Measurements from ENCODE around the gene ANKRD29. TPM values are rescaled to one million over a fixed set of nuclear protein-coding genes. Genes with fewer than 3 reads are reported as not detected.

ANKRD29 gene
- total RNA-seq, 1 donor from 2014 or later, result 72.0 TPM

GRCh38 chr18:23593720-23594119 lies 69.0 kb downstream of the ANKRD29 start:
- Histone ChIP-seq H3K4me1 (no peaks in the 10 kb centered on the region), H3K36me3 (no peaks in the 10 kb centered on the region), H3K27ac (no peak overlapping the region), H3K4me3 (no peak overlapping the region), H3K9me3 (no peaks in the 10 kb centered on the region), H3K27me3 (no peaks in the 10 kb centered on the region)
- DNase-seq, result no peak
- intact Hi-C loops (cut with DNase I), result no loop called here
- peak; percentile 66 for ATAC-seq
- TF ChIP-seq CTCF (IDR thresholded peaks at IDR 0.05), result no peak

- Histone ChIP-seq H3K36me3 (no peaks in the 10 kb centered on the region), H3K4me1 (no peaks in the 10 kb centered on the region), H3K27me3 (no peaks in the 10 kb centered on the region), H3K9me3 (no peaks in the 10 kb centered on the region), H3K4me3 (no peak overlapping the region), H3K27ac (no peak overlapping the region)
- ATAC-seq (no peak), DNase-seq (no peak)
- intact Hi-C loops (cut with DNase I), result no loop called here
- no peak for TF ChIP-seq CTCF (IDR thresholded peaks at IDR 0.05)
Observed at GRCh38 chr18:23592911-23593310, 69.8 kb downstream of the ANKRD29 start.

- Histone ChIP-seq H3K4me1 (peaks cover 5% of the 10 kb centered on the region), H3K36me3 (no peaks in the 10 kb centered on the region), H3K9me3 (no peaks in the 10 kb centered on the region), H3K4me3 (no peak overlapping the region), H3K27me3 (no peaks in the 10 kb centered on the region), H3K27ac (no peak overlapping the region)
- intact Hi-C loops (cut with DNase I), result no loop called here
- TF ChIP-seq CTCF (IDR thresholded peaks at IDR 0.05), result no peak
- DNase-seq (no peak), ATAC-seq (no peak)
Observed at GRCh38 chr18:23591011-23591410, 71.7 kb downstream of the ANKRD29 start.

- DNase-seq (no peak), ATAC-seq (no peak)
- Histone ChIP-seq H3K4me1 (peaks cover 20% of the 10 kb centered on the region), H3K4me3 (no peak overlapping the region), H3K9me3 (no peaks in the 10 kb centered on the region), H3K36me3 (no peaks in the 10 kb centered on the region), H3K27me3 (no peaks in the 10 kb centered on the region), H3K27ac (no peak overlapping the region)
- no peak for TF ChIP-seq CTCF (IDR thresholded peaks at IDR 0.05)
- intact Hi-C loops (cut with DNase I), result no loop called here
Observed at GRCh38 chr18:23588836-23589560, 73.7 kb downstream of the ANKRD29 start.

- Histone ChIP-seq H3K36me3 (no peaks in the 10 kb centered on the region), H3K27me3 (no peaks in the 10 kb centered on the region), H3K4me3 (peak overlapping the region; percentile 95), H3K27ac (peak overlapping the region; percentile 100), H3K4me1 (peaks cover 29% of the 10 kb centered on the region), H3K9me3 (no peaks in the 10 kb centered on the region)
- intact Hi-C loops (cut with DNase I), result no loop called here
- no peak for TF ChIP-seq CTCF (IDR thresholded peaks at IDR 0.05)
- no peak for DNase-seq
- ATAC-seq, result no peak
Observed at GRCh38 chr18:23587220-23587642, 75.5 kb downstream of the ANKRD29 start.

All from upper lobe of right lung (tissue), 1 donor.